ENCODE data around the gene CD74.
"Not testable (repeated sequence)": the region's sequence is repeated elsewhere in the genome, so short reads cannot be mapped to it uniquely, and the experiment has no call there.

Gene CD74

DNA sequence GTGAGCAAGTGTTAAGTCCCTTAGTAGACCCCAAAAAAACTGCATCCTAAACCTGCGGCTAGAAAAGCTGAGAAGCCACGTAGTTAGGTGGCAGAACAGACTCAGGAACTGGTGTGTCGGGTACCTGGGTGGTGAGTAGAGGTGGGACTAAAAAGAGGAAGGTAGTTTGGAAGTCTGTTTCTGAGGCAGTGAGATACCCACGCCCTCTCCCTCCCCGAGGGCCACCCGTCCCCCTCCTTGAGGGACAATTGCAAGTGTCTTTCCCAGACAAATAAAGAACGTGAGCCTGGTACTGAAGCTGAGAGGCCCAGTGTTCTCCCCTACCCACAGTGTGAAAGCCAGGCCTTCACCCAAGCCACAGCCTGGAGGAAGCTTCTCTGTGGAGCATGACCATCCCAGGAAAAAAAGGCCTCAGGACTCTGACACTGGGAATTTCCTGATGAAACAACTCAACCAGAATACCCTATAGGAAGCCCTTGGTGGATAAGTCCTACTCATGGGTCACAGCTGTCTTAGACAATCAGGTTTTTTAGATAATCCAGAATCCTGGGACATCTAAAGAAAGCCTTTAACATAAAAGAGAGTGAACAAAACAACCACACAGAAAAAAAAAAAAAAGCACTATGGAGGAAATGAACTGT, 7.0 kb upstream of the CD74 start:
- no peak for DNase-seq (ENCODE audit: low read depth)
- no peak for TF ChIP-seq CTCF (conservative IDR thresholded peaks at IDR 0.05; ENCODE audit: low read length)
- H3K4me3 ChIP-seq (ENCODE audit: low read length) = no peak overlapping the region

DNA sequence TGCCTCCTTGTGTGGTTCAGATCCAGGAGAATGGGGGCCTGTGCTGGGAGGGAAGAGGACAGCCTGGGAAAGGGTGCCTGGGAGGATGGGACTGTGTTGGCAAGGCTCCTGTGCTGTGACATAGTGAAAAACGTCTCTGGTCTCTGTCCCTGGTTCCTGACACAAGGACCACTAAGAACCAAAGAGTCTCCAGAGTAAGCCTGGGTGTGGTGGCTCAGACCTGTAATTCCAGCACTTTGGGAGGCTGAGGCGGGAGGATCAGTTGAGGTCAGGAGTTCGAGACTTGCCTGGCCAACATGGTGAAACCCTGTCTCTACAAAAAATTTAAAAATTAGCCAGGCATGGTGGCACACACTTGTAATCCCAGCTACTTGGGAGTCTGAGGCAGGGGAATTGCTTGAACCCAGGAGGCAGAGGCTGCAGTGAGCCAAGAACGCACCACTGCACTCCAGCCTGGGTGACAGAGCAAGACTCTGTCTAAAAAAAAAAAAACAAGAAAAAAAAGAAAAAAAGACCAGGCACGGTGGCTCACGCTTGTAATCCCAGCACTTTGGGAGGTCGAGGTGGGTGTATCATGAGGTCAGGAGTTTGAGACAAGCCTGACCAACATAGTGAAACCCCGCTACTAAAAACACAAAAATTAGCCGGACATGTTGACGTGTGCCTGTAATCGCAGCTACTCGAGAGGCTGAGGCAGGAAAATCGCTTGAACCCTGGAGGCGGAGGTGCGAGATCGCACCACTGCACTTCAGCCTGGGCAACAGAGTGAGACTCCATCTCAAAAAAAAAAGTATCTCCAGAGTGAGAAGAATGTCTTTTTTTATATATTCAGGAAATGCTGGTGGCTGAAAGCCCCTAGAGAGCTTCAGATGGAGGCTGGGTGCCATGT, 1.4 kb upstream of the CD74 start:
- not testable (repeated sequence) for DNase-seq (ENCODE audit: low read depth); H3K4me3 ChIP-seq (ENCODE audit: low read length)

DNA sequence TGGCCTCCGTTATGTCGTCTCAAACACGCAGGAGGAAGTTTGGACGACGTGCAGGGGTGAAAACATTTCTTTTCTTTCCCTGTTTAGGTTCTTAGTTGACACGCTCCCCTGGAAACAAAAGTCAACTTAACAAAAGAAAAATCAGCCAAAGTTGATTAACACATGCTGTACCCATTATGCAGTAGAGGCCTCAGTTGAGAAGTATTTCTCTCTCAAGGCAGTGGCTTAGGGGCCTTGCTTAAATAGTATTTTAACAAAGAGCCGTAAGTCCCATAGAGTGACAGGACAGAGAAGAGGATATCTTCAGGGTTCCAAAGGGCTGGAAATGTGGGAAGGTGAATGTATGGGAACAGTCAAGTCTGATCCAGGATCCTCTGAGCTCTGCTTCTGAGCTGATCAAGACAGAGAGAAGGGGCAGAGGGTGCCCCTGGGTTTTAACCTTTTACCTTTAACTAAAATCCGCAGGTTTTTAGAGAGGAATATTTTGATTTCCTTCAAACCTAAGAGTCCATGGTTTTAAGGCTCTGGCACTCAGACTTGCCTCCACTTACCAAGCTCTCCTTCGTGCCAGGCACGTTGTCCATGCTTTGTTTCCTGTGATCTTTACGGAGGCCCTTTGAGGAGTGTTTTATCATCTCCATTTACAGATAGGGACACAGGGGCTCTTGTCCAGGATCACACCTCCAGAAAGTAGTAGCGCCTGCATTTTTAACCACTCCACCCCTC, 629 bp upstream of the CD74 start:
- no peak for DNase-seq (ENCODE audit: low read depth)
- TF ChIP-seq CTCF (conservative IDR thresholded peaks at IDR 0.05; ENCODE audit: low read length) = no peak
- no peak overlapping the region for H3K4me3 ChIP-seq (ENCODE audit: low read length)

DNA sequence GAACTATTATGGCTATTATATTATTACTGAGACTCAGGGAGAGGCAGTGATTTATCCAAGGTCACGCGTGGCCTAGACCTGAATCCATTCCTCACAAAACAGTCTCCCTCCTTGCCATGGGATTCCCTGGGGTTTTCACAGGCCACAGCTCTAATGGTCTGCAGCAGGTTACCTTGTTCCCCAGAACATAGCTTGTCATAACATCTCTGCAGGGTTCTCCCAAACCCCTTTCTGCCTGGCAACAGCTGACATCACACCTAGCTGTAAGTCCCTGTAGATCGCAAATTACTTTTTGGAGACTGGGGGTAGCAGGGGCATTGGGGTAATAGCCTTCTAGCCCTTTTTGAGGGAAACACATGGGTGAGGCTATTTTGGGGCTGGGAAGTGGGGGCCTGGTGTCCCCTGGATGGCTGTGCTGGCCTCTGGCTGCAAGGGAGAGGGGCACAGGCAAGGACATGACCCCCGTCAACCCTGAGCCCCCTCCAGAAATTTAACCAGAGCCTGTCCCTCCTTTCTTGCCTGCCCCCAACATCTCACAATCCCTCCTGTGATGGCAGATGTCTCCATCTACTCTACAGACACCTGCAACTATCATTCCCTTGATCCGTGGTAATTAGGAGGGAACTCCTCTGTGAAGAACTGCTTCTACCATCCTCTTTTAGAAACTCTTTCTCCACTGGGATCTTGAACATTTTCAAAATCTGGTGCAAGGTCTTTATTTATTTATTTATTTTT, 1.3 kb downstream of the CD74 start:
- no peak for TF ChIP-seq CTCF (conservative IDR thresholded peaks at IDR 0.05; ENCODE audit: low read length)
- no peak overlapping the region for H3K4me3 ChIP-seq (ENCODE audit: low read length)
- DNase-seq (ENCODE audit: low read depth) = no peak

- DNase-seq (ENCODE audit: low read depth) = peak; percentile 76
- no peak for TF ChIP-seq CTCF (conservative IDR thresholded peaks at IDR 0.05; ENCODE audit: low read length)
- no peak overlapping the region for H3K4me3 ChIP-seq (ENCODE audit: low read length)
These were observed 2.0 kb downstream of the CD74 start for GRCh38 chr5:150410524-150411244.

DNA sequence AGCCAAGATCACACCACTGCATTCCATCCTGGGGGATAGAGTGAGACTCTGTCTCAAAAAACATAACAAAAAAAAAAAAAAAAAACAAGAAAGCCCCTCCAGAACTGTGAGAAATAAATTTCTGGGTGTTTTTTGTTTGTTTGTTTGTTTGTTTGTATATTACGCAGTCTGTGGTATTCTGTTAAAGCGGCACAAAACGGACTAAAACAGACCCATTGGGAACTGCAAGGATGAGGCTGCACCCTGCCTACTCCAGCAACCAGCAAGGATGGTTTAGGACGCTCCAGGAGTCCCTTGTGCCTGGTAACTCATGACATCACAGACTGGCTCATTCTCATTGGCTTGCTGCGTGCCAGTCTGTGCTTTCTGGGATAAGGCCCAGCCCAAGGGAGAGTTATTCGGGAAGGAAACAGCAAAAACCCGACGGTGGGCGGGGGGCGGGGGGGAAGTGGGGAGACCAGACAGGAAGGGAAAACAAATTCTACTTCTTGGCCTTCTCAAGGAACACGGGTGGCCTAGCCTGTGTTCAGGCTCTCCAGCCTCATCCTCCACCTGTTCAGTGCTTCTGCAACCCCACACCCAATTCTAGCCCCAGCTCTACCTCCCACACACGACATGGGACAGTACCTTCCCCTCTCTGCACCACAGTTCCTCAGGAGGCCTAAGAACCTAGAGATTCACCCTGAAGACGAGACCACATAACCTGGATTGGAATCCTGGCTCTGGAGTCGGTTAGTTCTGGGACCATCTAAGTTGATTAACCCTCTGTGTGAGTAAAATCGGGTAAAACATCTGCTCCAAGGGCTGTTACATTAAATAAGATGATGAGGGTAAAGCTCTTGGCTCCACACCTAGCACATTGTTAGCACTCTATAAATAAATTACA, 2.8 kb downstream of the CD74 start:
- DNase-seq (ENCODE audit: low read depth) = peak; percentile 85
- no peak overlapping the region for H3K4me3 ChIP-seq (ENCODE audit: low read length)
- TF ChIP-seq CTCF (conservative IDR thresholded peaks at IDR 0.05; ENCODE audit: low read length) = no peak

Data from AG10803 (cell line).